HUES6 (cell line): ENCODE measurements around the gene CACNG1.

Source experiments
- H3K27ac ChIP-seq: 2 replicates; pipeline ENCODE4 v1.7.0; 2013; ENCODE audit warnings: low read depth, mild to moderate bottlenecking, low read length, inconsistent platforms
- H3K27me3 ChIP-seq: 2 replicates; pipeline ENCODE4 v1.6.1; 2013; ENCODE audit warnings: low read length; ENCODE audit not compliant: control insufficient read depth, insufficient read depth
- H3K36me3 ChIP-seq: 2 replicates; pipeline ENCODE4 v1.6.1; 2013; ENCODE audit warnings: low read length; ENCODE audit not compliant: control insufficient read depth, insufficient read depth
- H3K4me1 ChIP-seq: 2 replicates; pipeline ENCODE4 v1.6.1; 2013; ENCODE audit warnings: low read length; ENCODE audit not compliant: control insufficient read depth, insufficient read depth
- H3K4me3 ChIP-seq: 2 replicates; pipeline ENCODE4 v1.5.1; 2013; ENCODE audit warnings: low read depth, low read length
- H3K9ac ChIP-seq: one replicate; pipeline ENCODE4 v1.6.1; 2013; ENCODE audit warnings: mild to moderate bottlenecking, low read length
- H3K9me3 ChIP-seq: 2 replicates; pipeline ENCODE4 v1.6.1; 2013; ENCODE audit warnings: low read depth, low read length; ENCODE audit not compliant: control insufficient read depth, insufficient read depth

The CACNG1 gene

GRCh38 chr17:67016039-67016762 is 28.2 kb upstream of the CACNG1 start:
- Histone ChIP-seq H3K27me3 (no peaks in the 10 kb centered on the region), H3K9me3 (no peaks in the 10 kb centered on the region), H3K36me3 (no peaks in the 10 kb centered on the region), H3K4me1 (peaks cover 5% of the 10 kb centered on the region; the same call in 1 of the 2 replicates), H3K9ac (no peak overlapping the region), H3K4me3 (no peak overlapping the region), H3K27ac (no peak overlapping the region)

GRCh38 chr17:67017910-67018309 is 26.4 kb upstream of the CACNG1 start:
- Histone ChIP-seq H3K27ac (no peak overlapping the region), H3K9me3 (no peaks in the 10 kb centered on the region), H3K4me1 (peaks cover 5% of the 10 kb centered on the region; the same call in 1 of the 2 replicates), H3K36me3 (no peaks in the 10 kb centered on the region), H3K9ac (no peak overlapping the region), H3K4me3 (no peak overlapping the region), H3K27me3 (no peaks in the 10 kb centered on the region)

- Histone ChIP-seq H3K9me3 (no peaks in the 10 kb centered on the region), H3K9ac (no peak overlapping the region), H3K27me3 (no peaks in the 10 kb centered on the region), H3K36me3 (no peaks in the 10 kb centered on the region), H3K4me3 (no peak overlapping the region), H3K4me1 (peaks cover 5% of the 10 kb centered on the region; the same call in 1 of the 2 replicates), H3K27ac (no peak overlapping the region)
These were observed 25.6 kb upstream of the CACNG1 start for GRCh38 chr17:67018471-67019434.

- H3K4me3 ChIP-seq, result no peak overlapping the region
- no peaks in the 10 kb centered on the region for H3K9me3 ChIP-seq
- H3K27ac ChIP-seq, result no peak overlapping the region
- H3K9ac ChIP-seq, result no peak overlapping the region
- H3K36me3 ChIP-seq, result no peaks in the 10 kb centered on the region
- no peaks in the 10 kb centered on the region for H3K27me3 ChIP-seq
- peaks cover 5% of the 10 kb centered on the region; the same call in 1 of the 2 replicates for H3K4me1 ChIP-seq
These were observed 24.5 kb upstream of the CACNG1 start for GRCh38 chr17:67019809-67020208.

GRCh38 chr17:67020293-67020766 is 24.0 kb upstream of the CACNG1 start:
- no peaks in the 10 kb centered on the region for H3K27me3 ChIP-seq
- H3K36me3 ChIP-seq, result no peaks in the 10 kb centered on the region
- H3K4me3 ChIP-seq, result no peak overlapping the region
- no peaks in the 10 kb centered on the region for H3K9me3 ChIP-seq
- peaks cover 5% of the 10 kb centered on the region; the same call in 1 of the 2 replicates for H3K4me1 ChIP-seq
- H3K9ac ChIP-seq, result no peak overlapping the region
- H3K27ac ChIP-seq, result no peak overlapping the region

GRCh38 chr17:67021196-67021595 is 23.2 kb upstream of the CACNG1 start:
- Histone ChIP-seq H3K36me3 (no peaks in the 10 kb centered on the region), H3K9me3 (no peaks in the 10 kb centered on the region), H3K27me3 (no peaks in the 10 kb centered on the region), H3K9ac (no peak overlapping the region), H3K27ac (no peak overlapping the region), H3K4me1 (peaks cover 5% of the 10 kb centered on the region; the same call in 1 of the 2 replicates), H3K4me3 (no peak overlapping the region)

- Histone ChIP-seq H3K27ac (no peak overlapping the region), H3K36me3 (no peaks in the 10 kb centered on the region), H3K4me3 (no peak overlapping the region), H3K9me3 (no peaks in the 10 kb centered on the region), H3K4me1 (peaks cover 5% of the 10 kb centered on the region; the same call in 1 of the 2 replicates), H3K27me3 (no peaks in the 10 kb centered on the region), H3K9ac (no peak overlapping the region)
These were observed 22.5 kb upstream of the CACNG1 start for GRCh38 chr17:67021743-67022450.

GRCh38 chr17:67022451-67022810 is 21.9 kb upstream of the CACNG1 start:
- H3K27me3 ChIP-seq, result no peaks in the 10 kb centered on the region
- peaks cover 5% of the 10 kb centered on the region; the same call in 1 of the 2 replicates for H3K4me1 ChIP-seq
- no peak overlapping the region for H3K9ac ChIP-seq
- H3K9me3 ChIP-seq, result no peaks in the 10 kb centered on the region
- H3K27ac ChIP-seq, result no peak overlapping the region
- H3K36me3 ChIP-seq, result no peaks in the 10 kb centered on the region
- H3K4me3 ChIP-seq, result no peak overlapping the region

- no peaks in the 10 kb centered on the region for H3K4me1 ChIP-seq
- H3K36me3 ChIP-seq, result no peaks in the 10 kb centered on the region
- H3K27ac ChIP-seq, result no peak overlapping the region
- H3K9me3 ChIP-seq, result no peaks in the 10 kb centered on the region
- H3K4me3 ChIP-seq, result no peak overlapping the region
- no peak overlapping the region for H3K9ac ChIP-seq
- no peaks in the 10 kb centered on the region for H3K27me3 ChIP-seq
These were observed 19.6 kb upstream of the CACNG1 start for GRCh38 chr17:67024736-67025135.

GRCh38 chr17:67025216-67025792 is 19.1 kb upstream of the CACNG1 start:
- Histone ChIP-seq H3K4me1 (no peaks in the 10 kb centered on the region), H3K4me3 (no peak overlapping the region), H3K27me3 (no peaks in the 10 kb centered on the region), H3K27ac (no peak overlapping the region), H3K9ac (no peak overlapping the region), H3K9me3 (no peaks in the 10 kb centered on the region), H3K36me3 (no peaks in the 10 kb centered on the region)
